ENCODE data around the gene MVB12A.

GRCh38 chr19:17376935-17377600, 42.8 kb upstream of the MVB12A start, which contains the start of gene PLVAP:
- TF ChIP-seq CTCF (IDR thresholded peaks at IDR 0.05) (peak in 2 of 4 experiments; percentile 5 to 7), POLR2A (IDR thresholded peaks at IDR 0.05) (no peak)
